DND-41 (cell line): ENCODE data around the gene FAM180A.

Source experiments
- ATAC-seq: fragments of 200-7000 bp; cut with Tn5 transposase; 3 replicates; pipeline ENCODE4 v1.9.1; 2021; ENCODE audit warnings: low read depth; ENCODE audit not compliant: insufficient read depth
- DNase-seq: peaks from one replicate; pipeline ENCODE4 v3.0.0-alpha.2; 2020
- H2AFZ ChIP-seq: 2 replicates; pipeline ENCODE4 v1.6.0; 2012; ENCODE audit warnings: low read depth, low read length
- H3K27ac ChIP-seq: 2 replicates; pipeline ENCODE4 v1.5.1; 2012; ENCODE audit warnings: low read length, inconsistent platforms
- H3K27me3 ChIP-seq: fragments of 200-600 bp; sonication (generic); 2 replicates; pipeline ENCODE4 v1.6.0; 2012; ENCODE audit warnings: low read length, mild to moderate bottlenecking, inconsistent platforms; ENCODE audit not compliant: insufficient read depth, poor library complexity
- H3K36me3 ChIP-seq: 2 replicates; pipeline ENCODE4 v1.5.1; 2012; ENCODE audit warnings: low read length, inconsistent platforms; ENCODE audit not compliant: insufficient read depth
- H3K4me1 ChIP-seq: 2 replicates; pipeline ENCODE4 v1.5.1; 2012; ENCODE audit warnings: mild to moderate bottlenecking, low read length; ENCODE audit not compliant: insufficient read depth
- H3K4me2 ChIP-seq: 2 replicates; pipeline ENCODE4 v1.6.0; 2012; ENCODE audit warnings: mild to moderate bottlenecking, moderate library complexity, low read length, inconsistent platforms; ENCODE audit not compliant: insufficient read depth
- H3K4me3 ChIP-seq, 2 experiments: fragments of 200-600 bp in 1 of 2; shearing (Covaris generic) in 1 of 2; 2 replicates each; pipeline ENCODE4 v1.5.1; 2012 to 2016; ENCODE audit warnings: inconsistent platforms in 2 of 2, low read length in 2 of 2, mild to moderate bottlenecking in 2 of 2, low read depth in 1 of 2, moderate library complexity in 1 of 2
- H3K79me2 ChIP-seq: 2 replicates; pipeline ENCODE4 v1.6.0; 2012; ENCODE audit warnings: low read length, inconsistent platforms; ENCODE audit not compliant: insufficient read depth
- H3K9ac ChIP-seq: 2 replicates; pipeline ENCODE4 v1.6.0; 2012; ENCODE audit warnings: low read depth, mild to moderate bottlenecking, inconsistent platforms, low read length, moderate library complexity
- H3K9me3 ChIP-seq: 2 replicates; pipeline ENCODE4 v1.5.1; 2012; ENCODE audit warnings: low read length, moderate library complexity, mild to moderate bottlenecking, inconsistent platforms; ENCODE audit not compliant: insufficient read depth, severe bottlenecking
- H4K20me1 ChIP-seq: 2 replicates; pipeline ENCODE4 v1.6.0; 2012; ENCODE audit warnings: low read length; ENCODE audit not compliant: insufficient read depth
- CTCF ChIP-seq: IDR thresholded peaks from 2 replicates; pipeline ENCODE4 v1.5.1; 2012; ENCODE audit warnings: borderline replicate concordance, low read length, moderate library complexity, mild to moderate bottlenecking; ENCODE audit not compliant: poor library complexity, severe bottlenecking; ENCODE audit errors: extremely low read depth
- EZH2 ChIP-seq: IDR thresholded peaks from 3 replicates; pipeline ENCODE4 v1.6.1; 2012; ENCODE audit warnings: borderline replicate concordance, low read depth, mild to moderate bottlenecking, moderate library complexity, low read length, inconsistent platforms; ENCODE audit not compliant: severe bottlenecking

Gene FAM180A

GRCh38 chr7:135713836-135714470 lies 34.7 kb downstream of the FAM180A start:
- H3K27ac ChIP-seq: no peak overlapping the region

GRCh38 chr7:135712796-135713195 lies 35.8 kb downstream of the FAM180A start:
- H3K27me3 ChIP-seq: no peaks in the 10 kb centered on the region
- no peaks in the 10 kb centered on the region for H3K79me2 ChIP-seq
- H3K9ac ChIP-seq: no peak overlapping the region
- no peaks in the 10 kb centered on the region for H4K20me1 ChIP-seq
- TF ChIP-seq EZH2 (no peak), CTCF (no peak)
- H3K4me3 ChIP-seq: no peak overlapping the region
- ATAC-seq (no peak), DNase-seq (no peak)
- H3K4me1 ChIP-seq: no peaks in the 10 kb centered on the region
- H3K36me3 ChIP-seq: no peaks in the 10 kb centered on the region
- H3K9me3 ChIP-seq: no peaks in the 10 kb centered on the region
- no peak overlapping the region for H2AFZ ChIP-seq
- H3K4me2 ChIP-seq: no peak overlapping the region
- no peak overlapping the region for H3K27ac ChIP-seq

More at GRCh38 chr7:135713836-135714470, 34.7 kb downstream of the FAM180A start:
- Histone ChIP-seq H4K20me1 (no peaks in the 10 kb centered on the region), H3K4me3 (no peak overlapping the region), H3K9me3 (no peaks in the 10 kb centered on the region), H2AFZ (no peak overlapping the region), H3K27me3 (no peaks in the 10 kb centered on the region), H3K36me3 (no peaks in the 10 kb centered on the region), H3K9ac (no peak overlapping the region), H3K4me1 (no peaks in the 10 kb centered on the region), H3K79me2 (no peaks in the 10 kb centered on the region), H3K4me2 (no peak overlapping the region)
- DNase-seq (no peak), ATAC-seq (no peak)
- no peak for TF ChIP-seq EZH2
- TF ChIP-seq CTCF: no peak

- TF ChIP-seq EZH2: no peak
- TF ChIP-seq CTCF: no peak
- H3K36me3 ChIP-seq: no peaks in the 10 kb centered on the region
- H2AFZ ChIP-seq: no peak overlapping the region
- no peak overlapping the region for H3K4me3 ChIP-seq
- H3K79me2 ChIP-seq: no peaks in the 10 kb centered on the region
- no peak overlapping the region for H3K27ac ChIP-seq
- H3K4me1 ChIP-seq: no peaks in the 10 kb centered on the region
- no peak for ATAC-seq
- no peak overlapping the region for H3K4me2 ChIP-seq
- no peaks in the 10 kb centered on the region for H4K20me1 ChIP-seq
- no peaks in the 10 kb centered on the region for H3K27me3 ChIP-seq
- no peaks in the 10 kb centered on the region for H3K9me3 ChIP-seq
- H3K9ac ChIP-seq: no peak overlapping the region
- DNase-seq: no peak
Measured at GRCh38 chr7:135712182-135712782, 36.3 kb downstream of the FAM180A start.
